RWPE2 (cell line): Measurements from ENCODE around the gene NUDT21.

Experiments used
- ATAC-seq: fragments of 200-7000 bp; cut with Tn5 transposase; 3 replicates; pipeline ENCODE4 v1.9.1; 2021; ENCODE audit warnings: low read depth
- DNase-seq: peaks from one replicate; pipeline ENCODE4 v3.0.0-alpha.2; 2020; ENCODE audit warnings: low spot score
- H3K27ac ChIP-seq: fragments of 450-650 bp; 2 replicates; pipeline ENCODE4 v1.5.1; 2017; ENCODE audit warnings: mild to moderate bottlenecking; ENCODE audit not compliant: poor library complexity, severe bottlenecking
- H3K27me3 ChIP-seq: fragments of 250-450 bp; sonication (Bioruptor Pico); 2 replicates; pipeline ENCODE4 v1.5.1; 2021; ENCODE audit warnings: mild to moderate bottlenecking, moderate library complexity; ENCODE audit not compliant: insufficient read depth, poor library complexity, severe bottlenecking
- H3K36me3 ChIP-seq: fragments of 250-450 bp; sonication (Bioruptor Pico); 2 replicates; pipeline ENCODE4 v1.5.1; 2020; ENCODE audit warnings: low read depth, mild to moderate bottlenecking, moderate library complexity
- H3K4me1 ChIP-seq: fragments of 250-450 bp; sonication (Bioruptor Pico); 2 replicates; pipeline ENCODE4 v1.5.1; 2021; ENCODE audit warnings: mild to moderate bottlenecking, moderate library complexity; ENCODE audit not compliant: insufficient read depth, poor library complexity, severe bottlenecking
- H3K4me3 ChIP-seq: fragments of 250-450 bp; sonication (Bioruptor Pico); 2 replicates; pipeline ENCODE4 v1.5.1; 2021; ENCODE audit warnings: mild to moderate bottlenecking, moderate library complexity; ENCODE audit not compliant: severe bottlenecking
- H3K9me3 ChIP-seq: fragments of 250-450 bp; sonication (Bioruptor Pico); 2 replicates; pipeline ENCODE4 v1.5.1; 2021; ENCODE audit warnings: mild to moderate bottlenecking, moderate library complexity; ENCODE audit not compliant: severe bottlenecking
- TF ChIP-seq, protein P1 (sequence below): fragments of 450-650 bp; IDR thresholded peaks from one replicate; pipeline ENCODE4 v1.5.1; 2017; ENCODE audit warnings: mild to moderate bottlenecking, moderate library complexity; ENCODE audit not compliant: poor library complexity, severe bottlenecking

NUDT21 gene

DNA sequence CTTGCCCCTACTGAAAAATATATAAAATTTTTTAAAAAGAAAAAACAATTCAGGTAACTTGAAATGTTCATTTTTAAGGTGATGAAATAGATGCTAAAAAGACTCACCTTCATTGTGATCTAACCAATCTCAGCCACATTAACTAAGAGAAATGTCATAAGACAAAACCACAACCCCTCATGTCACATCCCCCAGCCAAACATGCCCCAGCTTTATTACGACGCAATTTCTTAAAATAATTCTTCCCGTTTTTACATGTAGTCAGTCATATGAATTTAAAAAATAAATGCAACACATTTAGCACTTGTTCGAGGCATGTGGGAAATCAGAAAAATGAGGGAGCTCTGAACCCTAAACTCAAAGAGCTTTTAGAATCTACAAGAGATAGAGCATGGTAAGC lies 35.3 kb downstream of the NUDT21 start:
- Histone ChIP-seq H3K27ac (no peak overlapping the region), H3K4me1 (peaks cover 11% of the 10 kb centered on the region), H3K4me3 (no peak overlapping the region), H3K36me3 (peaks cover 24% of the 10 kb centered on the region), H3K27me3 (no peaks in the 10 kb centered on the region), H3K9me3 (no peaks in the 10 kb centered on the region)
- no peak for ATAC-seq
- no peak for DNase-seq
- TF ChIP-seq, protein P1, sequence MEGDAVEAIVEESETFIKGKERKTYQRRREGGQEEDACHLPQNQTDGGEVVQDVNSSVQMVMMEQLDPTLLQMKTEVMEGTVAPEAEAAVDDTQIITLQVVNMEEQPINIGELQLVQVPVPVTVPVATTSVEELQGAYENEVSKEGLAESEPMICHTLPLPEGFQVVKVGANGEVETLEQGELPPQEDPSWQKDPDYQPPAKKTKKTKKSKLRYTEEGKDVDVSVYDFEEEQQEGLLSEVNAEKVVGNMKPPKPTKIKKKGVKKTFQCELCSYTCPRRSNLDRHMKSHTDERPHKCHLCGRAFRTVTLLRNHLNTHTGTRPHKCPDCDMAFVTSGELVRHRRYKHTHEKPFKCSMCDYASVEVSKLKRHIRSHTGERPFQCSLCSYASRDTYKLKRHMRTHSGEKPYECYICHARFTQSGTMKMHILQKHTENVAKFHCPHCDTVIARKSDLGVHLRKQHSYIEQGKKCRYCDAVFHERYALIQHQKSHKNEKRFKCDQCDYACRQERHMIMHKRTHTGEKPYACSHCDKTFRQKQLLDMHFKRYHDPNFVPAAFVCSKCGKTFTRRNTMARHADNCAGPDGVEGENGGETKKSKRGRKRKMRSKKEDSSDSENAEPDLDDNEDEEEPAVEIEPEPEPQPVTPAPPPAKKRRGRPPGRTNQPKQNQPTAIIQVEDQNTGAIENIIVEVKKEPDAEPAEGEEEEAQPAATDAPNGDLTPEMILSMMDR: no peak

DNA sequence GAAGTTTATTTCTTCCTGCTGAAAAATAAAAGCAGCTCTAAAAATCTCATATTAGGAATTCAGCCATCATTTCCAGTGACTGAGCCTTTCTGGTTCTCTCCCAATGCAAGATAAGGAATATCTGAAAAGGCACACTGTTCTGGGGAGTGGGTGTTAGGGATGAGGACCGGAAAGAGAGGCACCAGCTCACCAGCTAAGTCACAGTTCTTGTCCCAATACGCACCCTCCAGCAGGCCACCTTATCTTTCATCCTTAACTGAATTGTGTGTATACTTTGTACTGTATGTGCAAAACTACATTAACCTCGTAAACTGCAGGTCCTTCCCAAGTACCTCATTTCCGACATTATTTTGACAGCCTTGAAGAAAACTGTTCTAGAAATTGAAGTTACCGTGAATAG lies 36.8 kb downstream of the NUDT21 start:
- Histone ChIP-seq H3K4me1 (peaks cover 4% of the 10 kb centered on the region), H3K4me3 (no peak overlapping the region), H3K36me3 (peaks cover 32% of the 10 kb centered on the region), H3K27ac (no peak overlapping the region), H3K27me3 (no peaks in the 10 kb centered on the region), H3K9me3 (no peaks in the 10 kb centered on the region)
- DNase-seq: no peak
- TF ChIP-seq, protein P1: no peak
- no peak for ATAC-seq

DNA sequence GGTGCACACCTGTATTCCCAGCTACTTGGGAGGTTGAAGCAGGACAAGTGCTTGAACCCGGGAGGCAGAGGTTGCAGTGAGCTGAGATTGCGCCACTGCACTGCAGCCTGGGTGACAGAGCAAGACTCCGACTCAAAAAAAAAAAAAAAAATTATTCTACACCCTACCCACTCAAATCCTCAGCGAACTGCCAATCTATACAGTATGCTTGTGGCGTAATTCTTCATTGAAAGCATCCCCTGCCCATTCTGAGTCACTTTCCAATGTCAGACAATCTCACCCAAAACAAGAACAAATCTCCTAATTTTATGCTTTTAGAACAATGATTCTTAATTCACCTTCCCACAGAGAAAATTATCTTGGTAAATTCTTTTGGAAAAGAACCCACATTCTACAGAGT lies 37.8 kb downstream of the NUDT21 start:
- ATAC-seq (no peak), DNase-seq (no peak)
- TF ChIP-seq, protein P1: no peak
- Histone ChIP-seq H3K4me1 (peaks cover 6% of the 10 kb centered on the region), H3K36me3 (peaks cover 40% of the 10 kb centered on the region), H3K27ac (no peak overlapping the region), H3K4me3 (no peak overlapping the region), H3K9me3 (no peaks in the 10 kb centered on the region), H3K27me3 (no peaks in the 10 kb centered on the region)

DNA sequence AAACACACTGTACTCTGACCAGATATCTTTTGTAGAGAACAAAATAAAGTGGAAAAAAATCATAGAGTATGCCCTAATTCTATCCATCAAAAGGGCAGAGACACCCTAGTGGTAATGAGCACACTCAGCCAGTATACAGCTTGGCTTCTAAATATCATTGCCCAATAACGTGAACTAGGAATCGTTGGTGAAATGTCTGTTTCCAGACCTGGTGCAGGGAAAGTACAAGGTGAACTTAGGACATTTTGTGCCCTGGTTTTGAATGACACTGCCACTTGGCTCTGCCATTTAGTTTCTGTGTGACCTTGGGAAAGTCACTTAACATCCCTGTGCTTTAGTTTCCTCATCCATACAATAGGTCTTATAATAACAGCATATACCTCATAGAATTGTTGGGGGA lies 39.5 kb downstream of the NUDT21 start:
- Histone ChIP-seq H3K27me3 (no peaks in the 10 kb centered on the region), H3K4me3 (no peak overlapping the region), H3K36me3 (peaks cover 57% of the 10 kb centered on the region), H3K9me3 (no peaks in the 10 kb centered on the region), H3K4me1 (peaks cover 6% of the 10 kb centered on the region), H3K27ac (no peak overlapping the region)
- TF ChIP-seq, protein P1: no peak
- ATAC-seq: no peak
- no peak for DNase-seq

DNA sequence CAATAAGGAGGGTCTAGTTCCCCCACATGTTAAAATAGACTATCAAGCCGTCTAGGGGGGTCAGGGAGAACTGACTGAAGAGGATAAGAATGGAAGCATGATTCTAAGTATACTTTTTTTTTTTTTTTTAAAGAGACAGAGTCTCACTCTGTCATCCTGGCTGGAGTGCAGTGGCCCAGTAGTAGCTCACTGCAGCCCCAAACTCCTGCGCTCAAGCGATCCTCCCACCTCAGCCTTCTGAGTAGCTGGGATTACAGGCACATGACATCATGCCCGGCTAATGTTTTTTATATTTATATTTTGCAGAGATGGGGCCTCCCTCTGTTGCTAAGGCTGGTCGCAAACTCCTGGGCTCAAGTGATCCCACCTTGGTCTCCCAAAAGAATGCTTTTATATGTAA lies 40.0 kb downstream of the NUDT21 start:
- DNase-seq (no peak), ATAC-seq (no peak)
- H3K36me3 ChIP-seq: peaks cover 58% of the 10 kb centered on the region
- no peaks in the 10 kb centered on the region for H3K9me3 ChIP-seq
- TF ChIP-seq, protein P1: no peak
- H3K27me3 ChIP-seq: no peaks in the 10 kb centered on the region
- H3K4me3 ChIP-seq: no peak overlapping the region
- H3K4me1 ChIP-seq: peaks cover 6% of the 10 kb centered on the region
- no peak overlapping the region for H3K27ac ChIP-seq
